Suppressor macrophage treated with lipopolysaccharide for 4 hours (primary cell): ENCODE results near the gene IL1RL2.

Source experiments
- DNase-seq: peaks from one replicate; pipeline ENCODE4 v3.0.0-alpha.2; 2020

IL1RL2 gene

GRCh38 chr2:102159295-102159694, 27.5 kb upstream of the IL1RL2 start:
- peak; percentile 69 for DNase-seq

- DNase-seq: peak; percentile 63
Measured at GRCh38 chr2:102166189-102166845, 20.5 kb upstream of the IL1RL2 start.

GRCh38 chr2:102168026-102168771, 18.6 kb upstream of the IL1RL2 start:
- no peak for DNase-seq

- DNase-seq: no peak
Measured at GRCh38 chr2:102171946-102172345, 14.9 kb upstream of the IL1RL2 start.

GRCh38 chr2:102172745-102173144, 14.1 kb upstream of the IL1RL2 start:
- peak; percentile 34 for DNase-seq

- DNase-seq: peak; percentile 29
Measured at GRCh38 chr2:102176172-102176571, 10.7 kb upstream of the IL1RL2 start.

GRCh38 chr2:102177814-102178478, 8.9 kb upstream of the IL1RL2 start:
- DNase-seq: no peak

GRCh38 chr2:102179061-102179460, 7.8 kb upstream of the IL1RL2 start:
- DNase-seq: no peak

- no peak for DNase-seq
Measured at GRCh38 chr2:102179788-102180686, 6.8 kb upstream of the IL1RL2 start.

GRCh38 chr2:102180687-102180999, 6.2 kb upstream of the IL1RL2 start:
- no peak for DNase-seq

GRCh38 chr2:102181376-102181775, 5.4 kb upstream of the IL1RL2 start:
- DNase-seq: no peak

- no peak for DNase-seq
Measured at GRCh38 chr2:102181919-102182635, 4.7 kb upstream of the IL1RL2 start.

- DNase-seq: no peak
Measured at GRCh38 chr2:102184018-102184417, 2.8 kb upstream of the IL1RL2 start.

- no peak for DNase-seq
Measured at GRCh38 chr2:102184568-102184967, 2.3 kb upstream of the IL1RL2 start.

GRCh38 chr2:102185347-102185746, 1.5 kb upstream of the IL1RL2 start:
- peak; percentile 22 for DNase-seq

- DNase-seq: peak; percentile 59
Measured at GRCh38 chr2:102187496-102188150, 800 bp downstream of the IL1RL2 start.

GRCh38 chr2:102190430-102191107, 3.7 kb downstream of the IL1RL2 start:
- no peak for DNase-seq

- DNase-seq: no peak
Measured at GRCh38 chr2:102191501-102191900, 4.7 kb downstream of the IL1RL2 start.

- DNase-seq: no peak
Measured at GRCh38 chr2:102193074-102193473, 6.3 kb downstream of the IL1RL2 start.

- no peak for DNase-seq
Measured at GRCh38 chr2:102194609-102195268, 7.9 kb downstream of the IL1RL2 start.
